AG04450 (cell line): ENCODE results near the gene LEF1. TPM values are rescaled to one million over a fixed set of nuclear protein-coding genes. Genes with fewer than 3 reads are reported as not detected.

Experiments used
- CTCF ChIA-PET: fragments of 300-600, 350-600 bp; formaldehyde crosslinking; extraction: SDS; loops from one replicate; lab custom pipeline; 2022; ENCODE audit warnings: antibody characterized with exemption, inconsistent platforms; lab: Charles Lee
- POLR2A ChIA-PET: fragments of 350-600 bp; formaldehyde crosslinking; extraction: SDS; loops from one replicate; lab custom pipeline; 2021; ENCODE audit warnings: antibody characterized with exemption, inconsistent platforms; lab: Yijun Ruan, JAX
- DNase-seq: peaks from one replicate; pipeline ENCODE4 v3.0.0-alpha.2; 2011; ENCODE audit warnings: low read depth, low spot score
- H3K27ac ChIP-seq: one replicate; pipeline ENCODE4 v1.5.1; 2012; ENCODE audit warnings: low read depth, low read length, control low read depth
- H3K27me3 ChIP-seq: one replicate; pipeline ENCODE4 v1.6.0; 2012; ENCODE audit warnings: low read length; ENCODE audit not compliant: control insufficient read depth, insufficient read depth
- H3K4me3 ChIP-seq: 2 replicates; pipeline ENCODE4 v1.5.1; 2011; ENCODE audit warnings: mild to moderate bottlenecking, low read depth, low read length, control low read depth
- H3K9me3 ChIP-seq: 2 replicates; pipeline ENCODE4 v1.5.1; 2012; ENCODE audit warnings: low read length; ENCODE audit not compliant: control insufficient read depth, insufficient read depth
- polyA plus RNA-seq: library from polyadenylated mRNA; depleted of rRNA; stranded (reverse); fragments of >200 nt; gene quantifications from 2 replicates; pipeline ENCODE4 v1.2.3, GENCODE V29; 2011
- TF ChIP-seq, protein P1 (sequence below): IDR thresholded peaks from 2 replicates; pipeline ENCODE4 v1.5.1; 2011; ENCODE audit warnings: low read depth, low read length, control low read depth, inconsistent platforms

Gene LEF1
- polyA plus RNA-seq, 1 experiment, result 1.2 TPM

DNA sequence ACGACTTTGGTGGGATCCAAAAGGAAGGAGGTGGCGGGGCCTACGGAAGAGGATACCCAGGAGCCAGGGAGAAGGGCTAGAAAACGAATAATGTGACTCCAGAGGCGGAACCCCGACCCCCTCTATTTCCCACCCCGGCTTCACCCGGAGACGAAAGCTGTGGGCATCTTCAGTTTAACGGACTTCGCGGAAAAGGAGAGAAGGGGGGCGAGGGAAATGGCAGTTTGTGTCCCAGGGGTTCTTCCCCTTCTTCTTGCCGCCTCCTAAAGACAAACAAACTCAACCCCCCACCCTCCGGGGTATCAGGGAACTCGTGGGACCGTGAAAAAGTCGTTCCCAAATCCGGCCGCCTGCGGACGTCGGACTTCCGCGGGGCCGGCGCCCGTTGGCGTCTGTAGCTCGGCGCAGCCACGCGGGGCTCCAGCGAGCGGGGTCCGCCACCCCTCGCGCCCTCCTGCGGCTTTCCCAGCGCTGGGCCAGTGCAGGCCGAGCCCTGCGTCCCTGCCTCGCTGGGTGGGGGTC, 3.6 kb upstream of the LEF1 start:
- CTCF ChIA-PET, result no interaction called here
- H3K9me3 ChIP-seq, result peaks cover 11% of the 10 kb centered on the region; the same call in 1 of the 2 replicates
- DNase-seq, result no peak
- POLR2A ChIA-PET, result no interaction called here
- no peak overlapping the region; the same call in 1 of the 2 replicates for H3K4me3 ChIP-seq
- H3K27me3 ChIP-seq, result peaks cover 65% of the 10 kb centered on the region
- H3K27ac ChIP-seq, result no peak overlapping the region
- TF ChIP-seq, protein P1, sequence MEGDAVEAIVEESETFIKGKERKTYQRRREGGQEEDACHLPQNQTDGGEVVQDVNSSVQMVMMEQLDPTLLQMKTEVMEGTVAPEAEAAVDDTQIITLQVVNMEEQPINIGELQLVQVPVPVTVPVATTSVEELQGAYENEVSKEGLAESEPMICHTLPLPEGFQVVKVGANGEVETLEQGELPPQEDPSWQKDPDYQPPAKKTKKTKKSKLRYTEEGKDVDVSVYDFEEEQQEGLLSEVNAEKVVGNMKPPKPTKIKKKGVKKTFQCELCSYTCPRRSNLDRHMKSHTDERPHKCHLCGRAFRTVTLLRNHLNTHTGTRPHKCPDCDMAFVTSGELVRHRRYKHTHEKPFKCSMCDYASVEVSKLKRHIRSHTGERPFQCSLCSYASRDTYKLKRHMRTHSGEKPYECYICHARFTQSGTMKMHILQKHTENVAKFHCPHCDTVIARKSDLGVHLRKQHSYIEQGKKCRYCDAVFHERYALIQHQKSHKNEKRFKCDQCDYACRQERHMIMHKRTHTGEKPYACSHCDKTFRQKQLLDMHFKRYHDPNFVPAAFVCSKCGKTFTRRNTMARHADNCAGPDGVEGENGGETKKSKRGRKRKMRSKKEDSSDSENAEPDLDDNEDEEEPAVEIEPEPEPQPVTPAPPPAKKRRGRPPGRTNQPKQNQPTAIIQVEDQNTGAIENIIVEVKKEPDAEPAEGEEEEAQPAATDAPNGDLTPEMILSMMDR, result no peak

DNA sequence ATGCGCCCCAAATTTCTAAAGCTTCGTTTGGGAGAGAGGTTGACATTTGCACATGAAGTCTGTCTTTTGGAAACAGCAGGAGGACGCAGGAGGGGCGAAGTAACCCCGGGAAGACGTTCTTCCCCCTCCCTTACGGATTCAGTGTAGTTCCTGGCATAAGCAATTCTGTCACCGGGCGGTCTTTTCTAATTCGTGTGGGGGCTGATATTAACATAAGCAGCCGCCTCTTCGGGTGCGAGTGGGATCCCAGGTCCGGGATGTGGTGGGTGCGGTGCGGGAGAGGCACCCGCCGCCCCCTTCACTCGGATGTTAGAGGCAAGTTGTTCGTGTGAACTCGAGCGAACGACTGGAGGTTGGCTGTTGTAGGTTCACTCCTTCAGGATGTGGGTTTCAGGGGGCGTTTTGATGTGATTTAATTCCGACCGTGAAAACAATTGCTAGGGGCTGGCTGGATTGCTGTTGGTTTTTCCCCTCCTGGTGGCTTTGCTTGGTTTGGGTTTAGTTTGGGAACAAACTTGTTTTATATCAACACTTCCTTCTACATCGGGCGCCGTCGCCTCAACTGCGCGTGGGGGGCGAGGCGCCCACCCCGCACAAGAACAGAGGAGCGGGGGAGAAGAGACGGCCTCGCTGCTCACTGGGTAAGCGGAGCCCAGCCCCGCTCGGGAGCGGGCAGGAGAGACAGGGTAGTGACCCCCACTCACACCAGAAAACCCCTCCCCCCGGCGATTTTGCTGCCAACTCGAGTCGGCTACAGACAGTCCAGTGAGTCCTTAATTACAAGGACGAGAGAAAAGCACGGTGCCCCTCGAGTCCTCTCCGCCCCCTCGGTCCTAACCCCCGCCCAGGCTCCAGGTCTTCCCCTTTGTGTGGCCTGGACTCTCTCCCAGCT, 2.9 kb upstream of the LEF1 start:
- no peak for DNase-seq
- Histone ChIP-seq H3K4me3 (no peak overlapping the region), H3K9me3 (peaks cover 14% of the 10 kb centered on the region; the same call in 1 of the 2 replicates), H3K27me3 (peaks cover 72% of the 10 kb centered on the region), H3K27ac (no peak overlapping the region)
- ChIA-PET POLR2A (no interaction called here), CTCF (no interaction called here)
- TF ChIP-seq, protein P1, result no peak

DNA sequence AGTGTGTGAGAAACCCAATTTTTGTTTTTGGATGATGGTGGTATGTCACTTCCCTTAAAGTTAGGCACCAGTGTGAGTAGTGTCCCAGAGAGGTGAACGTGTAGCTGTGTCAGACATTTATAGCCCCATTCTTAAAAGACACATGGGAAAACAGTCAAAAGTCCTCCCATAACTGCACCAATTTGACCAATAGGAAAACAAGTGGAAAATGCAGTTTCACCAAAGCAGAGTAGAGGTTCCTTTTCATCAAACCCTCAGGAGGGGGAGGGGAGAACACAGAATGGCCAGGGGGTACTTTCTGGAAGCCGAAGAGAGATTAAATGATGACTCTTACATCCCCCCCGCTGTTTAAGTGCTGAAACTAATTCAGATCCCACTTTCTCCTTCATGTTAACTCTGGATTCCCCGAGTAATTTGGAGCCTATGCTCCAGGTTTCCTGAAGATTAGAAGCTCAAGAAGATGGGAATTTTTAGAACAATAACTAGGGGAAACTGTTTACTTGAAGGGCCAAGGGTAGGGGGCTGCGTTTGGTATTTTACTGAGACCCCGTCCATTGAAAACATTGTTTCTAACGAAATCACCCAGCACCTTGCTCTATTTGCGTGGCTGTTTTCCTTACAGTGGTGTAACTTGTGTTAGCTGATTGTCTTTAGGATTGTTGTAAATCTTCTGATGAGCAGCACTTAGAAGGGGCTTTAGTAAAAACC, 2.1 kb upstream of the LEF1 start:
- CTCF ChIA-PET, result no interaction called here
- peaks cover 80% of the 10 kb centered on the region for H3K27me3 ChIP-seq

DNA sequence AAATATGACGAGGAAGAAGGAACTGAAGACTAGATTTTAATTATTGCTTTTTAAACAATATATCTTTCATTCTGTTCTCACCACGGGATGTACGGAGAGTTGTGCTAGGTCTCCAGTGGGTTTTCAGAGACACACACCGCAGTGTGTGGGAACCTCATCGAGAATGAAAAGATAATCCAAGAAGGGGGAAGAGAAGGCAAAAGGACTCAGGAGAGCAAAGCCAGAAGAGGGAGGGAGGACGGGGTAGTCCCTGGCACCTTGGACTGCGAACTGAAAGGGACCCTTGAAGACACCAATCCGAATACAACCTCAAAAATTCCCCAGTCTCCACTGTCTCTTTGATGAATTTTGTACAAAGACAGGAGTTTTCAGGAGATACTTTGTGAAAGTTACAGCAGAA, 932 bp upstream of the LEF1 start:
- Histone ChIP-seq H3K4me3 (no peak overlapping the region), H3K27me3 (peaks cover 87% of the 10 kb centered on the region), H3K27ac (no peak overlapping the region), H3K9me3 (peaks cover 17% of the 10 kb centered on the region; the same call in 1 of the 2 replicates)
- ChIA-PET CTCF (interaction anchor here (0.6 kb wide), 1 partner anchor 403 kb away, joined by 3 read pairs; no protein-coding TSS in a partner anchor), POLR2A (no interaction called here)
- TF ChIP-seq, protein P1, result no peak
- no peak for DNase-seq

More for the DNA sequence above, 2.1 kb upstream of the LEF1 start:
- POLR2A ChIA-PET, result no interaction called here
- TF ChIP-seq, protein P1, result no peak
- DNase-seq, result no peak
- peaks cover 17% of the 10 kb centered on the region; the same call in 1 of the 2 replicates for H3K9me3 ChIP-seq
- no peak overlapping the region for H3K4me3 ChIP-seq
- H3K27ac ChIP-seq, result no peak overlapping the region
